NCI-H2196 (cell line): Measurements from ENCODE around the gene BCL11B.

Source experiments
- DNase-seq: peaks from one replicate; lab custom pipeline; 2025; ENCODE audit not compliant: unreplicated experiment; lab: John Stamatoyannopoulos, UW

Gene BCL11B

GRCh38 chr14:99141236-99141635 lies 130.8 kb downstream of the BCL11B start:
- no peak for DNase-seq

GRCh38 chr14:99138999-99139865 lies 132.8 kb downstream of the BCL11B start:
- no peak for DNase-seq

GRCh38 chr14:99137913-99138571 lies 134.0 kb downstream of the BCL11B start:
- no peak for DNase-seq

- no peak for DNase-seq
Observed at GRCh38 chr14:99137001-99137700, 134.8 kb downstream of the BCL11B start.

- no peak for DNase-seq
Observed at GRCh38 chr14:99136401-99136800, 135.6 kb downstream of the BCL11B start.

GRCh38 chr14:99136047-99136400 lies 136.0 kb downstream of the BCL11B start:
- DNase-seq, result no peak

GRCh38 chr14:99134516-99135046 lies 137.4 kb downstream of the BCL11B start:
- no peak for DNase-seq

- no peak for DNase-seq
Observed at GRCh38 chr14:99133636-99134515, 138.1 kb downstream of the BCL11B start.

- no peak for DNase-seq
Observed at GRCh38 chr14:99132821-99133635, 139.0 kb downstream of the BCL11B start.

GRCh38 chr14:99131632-99132271 lies 140.2 kb downstream of the BCL11B start:
- DNase-seq, result no peak

- DNase-seq, result no peak
Observed at GRCh38 chr14:99129998-99130397, 142.0 kb downstream of the BCL11B start.

GRCh38 chr14:99129211-99129696 lies 142.7 kb downstream of the BCL11B start:
- no peak for DNase-seq

GRCh38 chr14:99128185-99128584 lies 143.8 kb downstream of the BCL11B start:
- DNase-seq, result no peak

GRCh38 chr14:99127651-99128167 lies 144.3 kb downstream of the BCL11B start:
- DNase-seq, result no peak

GRCh38 chr14:99125616-99126431 lies 146.2 kb downstream of the BCL11B start:
- no peak for DNase-seq

- no peak for DNase-seq
Observed at GRCh38 chr14:99125113-99125512, 146.9 kb downstream of the BCL11B start.

- DNase-seq, result no peak
Observed at GRCh38 chr14:99124482-99125105, 147.4 kb downstream of the BCL11B start.
